Measurements from ENCODE around the gene MFAP2. TPM values are rescaled to one million over a fixed set of nuclear protein-coding genes. Genes with fewer than 3 reads are reported as not detected.

MFAP2 gene
- total and polyA plus RNA-seq, 2 experiments from 2014 or later: 129 to 255 TPM

DNA sequence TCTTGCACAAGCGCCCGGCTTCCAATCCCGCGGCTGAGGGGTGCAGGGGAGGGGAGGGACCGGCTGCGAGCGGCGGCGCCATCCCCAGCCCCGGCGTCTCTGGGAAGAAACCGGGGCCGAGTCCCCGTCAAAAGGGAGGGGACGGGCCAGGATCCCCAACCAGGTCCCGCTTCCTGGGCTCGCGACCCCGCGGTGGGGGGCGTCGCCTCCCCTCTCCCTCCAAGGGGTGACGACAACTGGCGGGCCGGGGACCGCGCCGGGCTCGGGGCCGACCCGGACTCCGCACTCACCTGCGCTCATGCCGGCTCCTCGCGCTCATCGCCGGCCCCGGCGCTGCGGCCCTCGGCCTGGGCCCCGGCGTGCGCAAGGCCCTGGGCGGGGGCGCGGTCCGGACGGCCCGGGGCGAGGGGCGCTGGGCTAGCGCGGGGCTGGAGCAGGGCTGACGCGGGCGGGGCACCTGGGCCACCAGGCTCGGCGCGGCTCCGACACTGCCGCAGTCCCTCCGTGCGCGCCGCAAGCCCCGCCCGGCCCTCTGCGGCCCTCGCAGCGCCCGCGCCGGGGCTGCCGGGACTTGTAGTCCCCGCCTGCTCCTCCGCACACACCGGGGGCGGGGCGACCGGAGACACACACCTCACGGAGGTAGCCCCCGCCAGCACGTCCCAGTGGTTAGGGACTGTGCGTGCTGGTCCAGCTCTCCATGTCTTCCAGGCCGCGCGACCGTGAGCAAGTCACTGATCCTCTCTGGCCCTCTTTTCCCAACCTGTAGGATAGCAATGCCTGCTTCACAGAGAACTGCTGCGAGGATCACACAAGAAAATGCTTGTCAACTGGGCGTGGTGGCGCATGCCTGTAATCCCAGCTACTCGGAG lies 31.3 kb upstream of the MFAP2 start, which contains the start of gene ATP13A2:
Gene ATP13A2 (minus strand): TSS at position 490 of the 869 bp plus-strand sequence. CDS start 190 bp downstream, at position 300.
- peak within 1 kb of the TSS; percentile 76; the same call in 1 of the 2 replicates for H3K27ac ChIP-seq (ENCODE audit: low read depth)
- H3K4me2 ChIP-seq: peak within 1 kb of the TSS; percentile 94
- no peaks in the 10 kb centered on the region for H3K27me3 ChIP-seq (ENCODE audit: insufficient read depth)
- H3F3A ChIP-seq (replicated peaks; ENCODE audit: low read depth): peaks cover 16% of the 10 kb centered on the region; the same call in 1 of the 2 replicates
- peak; percentile 70 for ATAC-seq
- H3K79me2 ChIP-seq (replicated peaks; ENCODE audit: insufficient read depth): peaks cover 9% of the 10 kb centered on the region
- peak; percentile 98 for DNase-seq (ENCODE audit: low spot score)
- Mint-ChIP-seq H3K4me3 (peak within 1 kb of the TSS; percentile 84), H3K36me3 (ENCODE audit: low read depth) (no peaks in the 10 kb centered on the region), H3K9me3 (no peaks in the 10 kb centered on the region), H3K27ac (peak within 1 kb of the TSS; percentile 84), H3K27me3 (ENCODE audit: insufficient read depth, low read depth, poor library complexity) (peaks cover 28% of the 10 kb centered on the region), H3K4me1 (peaks cover 71% of the 10 kb centered on the region)
- peak within 1 kb of the TSS; percentile 95 for H2AFZ ChIP-seq
- H3K36me3 ChIP-seq (ENCODE audit: insufficient read depth): no peaks in the 10 kb centered on the region
- no peaks in the 10 kb centered on the region for H3K9me2 ChIP-seq (ENCODE audit: insufficient read depth)
- peaks cover 54% of the 10 kb centered on the region for H3K4me1 ChIP-seq (ENCODE audit: insufficient read depth)
- H3K4me3 ChIP-seq: peak within 1 kb of the TSS; percentile 93
- peaks cover 13% of the 10 kb centered on the region for H4K20me1 ChIP-seq (replicated peaks; ENCODE audit: insufficient read depth)
- TF ChIP-seq POLR2AphosphoS5 (IDR thresholded peaks at IDR 0.05; ENCODE audit: low read depth) (peak; percentile 54), CREB1 (CRISPR knock-in tag; IDR thresholded peaks at IDR 0.05; ENCODE audit: low read depth) (peak; percentile 69), NANOG (IDR thresholded peaks at IDR 0.05; ENCODE audit: borderline replicate concordance) (no peak)
- TF ChIP-seq, protein P1, sequence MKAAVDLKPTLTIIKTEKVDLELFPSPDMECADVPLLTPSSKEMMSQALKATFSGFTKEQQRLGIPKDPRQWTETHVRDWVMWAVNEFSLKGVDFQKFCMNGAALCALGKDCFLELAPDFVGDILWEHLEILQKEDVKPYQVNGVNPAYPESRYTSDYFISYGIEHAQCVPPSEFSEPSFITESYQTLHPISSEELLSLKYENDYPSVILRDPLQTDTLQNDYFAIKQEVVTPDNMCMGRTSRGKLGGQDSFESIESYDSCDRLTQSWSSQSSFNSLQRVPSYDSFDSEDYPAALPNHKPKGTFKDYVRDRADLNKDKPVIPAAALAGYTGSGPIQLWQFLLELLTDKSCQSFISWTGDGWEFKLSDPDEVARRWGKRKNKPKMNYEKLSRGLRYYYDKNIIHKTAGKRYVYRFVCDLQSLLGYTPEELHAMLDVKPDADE (IDR thresholded peaks at IDR 0.05): peak; percentile 70

DNA sequence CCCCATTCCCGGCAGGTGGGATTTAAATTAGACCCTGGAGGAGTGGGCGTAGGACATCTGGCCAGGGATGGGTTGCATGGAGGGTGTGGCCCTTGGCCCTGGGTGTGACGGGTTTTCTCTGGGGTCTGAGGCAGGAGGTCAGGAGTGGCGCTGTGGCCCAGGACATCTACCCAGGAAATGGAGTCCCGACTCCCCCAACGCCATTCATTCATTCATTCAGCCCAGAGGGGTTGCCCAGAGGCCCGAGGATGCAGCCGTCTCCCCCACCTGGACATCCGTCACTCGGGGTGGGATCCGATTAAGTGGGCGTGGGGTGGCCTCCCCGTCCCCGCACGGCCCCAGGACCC lies 30.6 kb upstream of the MFAP2 start:
- DNase-seq (ENCODE audit: low spot score): no peak
- Histone ChIP-seq H3K4me2 (peak overlapping the region; percentile 94), H3K79me2 (replicated peaks; ENCODE audit: insufficient read depth) (peaks cover 9% of the 10 kb centered on the region), H3K4me1 (ENCODE audit: insufficient read depth) (peaks cover 48% of the 10 kb centered on the region), H3K27me3 (ENCODE audit: insufficient read depth) (no peaks in the 10 kb centered on the region), H2AFZ (peak overlapping the region; percentile 95), H3K27ac (ENCODE audit: low read depth) (no peak overlapping the region), H3F3A (replicated peaks; ENCODE audit: low read depth) (peaks cover 16% of the 10 kb centered on the region; the same call in 1 of the 2 replicates), H3K4me3 (peak overlapping the region; percentile 93), H3K9me2 (ENCODE audit: insufficient read depth) (no peaks in the 10 kb centered on the region), H3K36me3 (ENCODE audit: insufficient read depth) (no peaks in the 10 kb centered on the region), H4K20me1 (replicated peaks; ENCODE audit: insufficient read depth) (peaks cover 13% of the 10 kb centered on the region)
- no peak for TF ChIP-seq ZNF331 (CRISPR knock-in tag; IDR thresholded peaks at IDR 0.05; ENCODE audit: low read depth)
- TF ChIP-seq, protein P1 (IDR thresholded peaks at IDR 0.05): no peak
- TF ChIP-seq, protein P2, sequence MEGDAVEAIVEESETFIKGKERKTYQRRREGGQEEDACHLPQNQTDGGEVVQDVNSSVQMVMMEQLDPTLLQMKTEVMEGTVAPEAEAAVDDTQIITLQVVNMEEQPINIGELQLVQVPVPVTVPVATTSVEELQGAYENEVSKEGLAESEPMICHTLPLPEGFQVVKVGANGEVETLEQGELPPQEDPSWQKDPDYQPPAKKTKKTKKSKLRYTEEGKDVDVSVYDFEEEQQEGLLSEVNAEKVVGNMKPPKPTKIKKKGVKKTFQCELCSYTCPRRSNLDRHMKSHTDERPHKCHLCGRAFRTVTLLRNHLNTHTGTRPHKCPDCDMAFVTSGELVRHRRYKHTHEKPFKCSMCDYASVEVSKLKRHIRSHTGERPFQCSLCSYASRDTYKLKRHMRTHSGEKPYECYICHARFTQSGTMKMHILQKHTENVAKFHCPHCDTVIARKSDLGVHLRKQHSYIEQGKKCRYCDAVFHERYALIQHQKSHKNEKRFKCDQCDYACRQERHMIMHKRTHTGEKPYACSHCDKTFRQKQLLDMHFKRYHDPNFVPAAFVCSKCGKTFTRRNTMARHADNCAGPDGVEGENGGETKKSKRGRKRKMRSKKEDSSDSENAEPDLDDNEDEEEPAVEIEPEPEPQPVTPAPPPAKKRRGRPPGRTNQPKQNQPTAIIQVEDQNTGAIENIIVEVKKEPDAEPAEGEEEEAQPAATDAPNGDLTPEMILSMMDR (conservative IDR thresholded peaks at IDR 0.05; ENCODE audit: low read depth in 2 of 2): peak in 1 of 2 experiments; percentile 13; a peak in 1 of 4 replicates
- H3K27me3 Mint-ChIP-seq (ENCODE audit: insufficient read depth, low read depth, poor library complexity): peaks cover 25% of the 10 kb centered on the region
- H3K9me3 Mint-ChIP-seq: no peaks in the 10 kb centered on the region
- H3K36me3 Mint-ChIP-seq (ENCODE audit: low read depth): no peaks in the 10 kb centered on the region; the same call in 2 of the 3 replicates
- ATAC-seq: no peak
- no peak overlapping the region for H3K27ac Mint-ChIP-seq
- peak overlapping the region; percentile 84 for H3K4me3 Mint-ChIP-seq
- peaks cover 66% of the 10 kb centered on the region for H3K4me1 Mint-ChIP-seq
